ENCODE data around the gene VGF. TPM values are rescaled to one million over a fixed set of nuclear protein-coding genes. Genes with fewer than 3 reads are reported as not detected.
A peak's percentile ranks its signal among the peaks of the same experiment; 100 is the strongest.
"Not testable (repeated sequence)": the region's sequence is repeated elsewhere in the genome, so short reads cannot be mapped to it uniquely, and the experiment has no call there.

VGF gene
- total RNA-seq, 1 donor from 2014 or later, result 20.9 TPM

- DNase-seq (ENCODE audit: low read depth), result no peak
- TF ChIP-seq, protein P1, sequence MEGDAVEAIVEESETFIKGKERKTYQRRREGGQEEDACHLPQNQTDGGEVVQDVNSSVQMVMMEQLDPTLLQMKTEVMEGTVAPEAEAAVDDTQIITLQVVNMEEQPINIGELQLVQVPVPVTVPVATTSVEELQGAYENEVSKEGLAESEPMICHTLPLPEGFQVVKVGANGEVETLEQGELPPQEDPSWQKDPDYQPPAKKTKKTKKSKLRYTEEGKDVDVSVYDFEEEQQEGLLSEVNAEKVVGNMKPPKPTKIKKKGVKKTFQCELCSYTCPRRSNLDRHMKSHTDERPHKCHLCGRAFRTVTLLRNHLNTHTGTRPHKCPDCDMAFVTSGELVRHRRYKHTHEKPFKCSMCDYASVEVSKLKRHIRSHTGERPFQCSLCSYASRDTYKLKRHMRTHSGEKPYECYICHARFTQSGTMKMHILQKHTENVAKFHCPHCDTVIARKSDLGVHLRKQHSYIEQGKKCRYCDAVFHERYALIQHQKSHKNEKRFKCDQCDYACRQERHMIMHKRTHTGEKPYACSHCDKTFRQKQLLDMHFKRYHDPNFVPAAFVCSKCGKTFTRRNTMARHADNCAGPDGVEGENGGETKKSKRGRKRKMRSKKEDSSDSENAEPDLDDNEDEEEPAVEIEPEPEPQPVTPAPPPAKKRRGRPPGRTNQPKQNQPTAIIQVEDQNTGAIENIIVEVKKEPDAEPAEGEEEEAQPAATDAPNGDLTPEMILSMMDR (conservative IDR thresholded peaks at IDR 0.05; ENCODE audit: low read depth, low read length), result no peak
Measured at GRCh38 chr7:101206665-101207042, 41.3 kb upstream of the VGF start.

GRCh38 chr7:101205901-101206664 lies 40.7 kb upstream of the VGF start:
- TF ChIP-seq, protein P1 (conservative IDR thresholded peaks at IDR 0.05; ENCODE audit: low read depth, low read length), result no peak
- no peak for DNase-seq (ENCODE audit: low read depth)
- H3K4me3 ChIP-seq (ENCODE audit: low read depth, low read length), result no peak overlapping the region

More at GRCh38 chr7:101206665-101207042, 41.3 kb upstream of the VGF start:
- no peak overlapping the region for H3K4me3 ChIP-seq (ENCODE audit: low read depth, low read length)

- DNase-seq (ENCODE audit: low read depth), result not testable (repeated sequence)
Measured at GRCh38 chr7:101203740-101204738, 38.7 kb upstream of the VGF start.

DNA sequence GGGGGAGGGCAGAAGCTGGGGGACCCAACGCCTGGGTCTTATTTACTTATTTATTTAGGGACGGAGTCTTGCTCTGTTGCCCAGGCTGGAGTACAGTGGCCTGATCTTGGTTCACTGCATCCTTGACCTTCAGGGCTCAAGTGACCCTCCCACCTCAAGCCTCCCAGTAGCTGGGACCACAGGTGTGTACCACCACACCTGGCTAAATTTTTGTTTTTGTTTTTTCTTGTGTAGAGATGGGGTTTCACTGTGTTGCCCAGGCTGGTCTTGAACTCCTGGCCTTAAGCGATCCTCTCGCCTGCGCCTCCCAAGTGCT lies 37.2 kb upstream of the VGF start:
- DNase-seq (ENCODE audit: low read depth), result no peak
- H3K4me3 ChIP-seq (ENCODE audit: low read depth, low read length), result no peak overlapping the region
- TF ChIP-seq, protein P1 (conservative IDR thresholded peaks at IDR 0.05; ENCODE audit: low read depth, low read length), result no peak

More at GRCh38 chr7:101203740-101204738, 38.7 kb upstream of the VGF start:
- H3K4me3 ChIP-seq (ENCODE audit: low read depth, low read length), result not testable (repeated sequence)

- H3K4me3 ChIP-seq (ENCODE audit: low read depth, low read length), result peak overlapping the region; percentile 14
- no peak for DNase-seq (ENCODE audit: low read depth)
- TF ChIP-seq, protein P1 (conservative IDR thresholded peaks at IDR 0.05; ENCODE audit: low read depth, low read length), result no peak
Measured at GRCh38 chr7:101201695-101202602, 36.6 kb upstream of the VGF start.

GRCh38 chr7:101200862-101201599 lies 35.7 kb upstream of the VGF start, which contains the start of gene MOGAT3:
Gene MOGAT3 (minus strand): TSS chr7:101201036. CDS start chr7:101200854, 182 bp downstream.
- peak within 1 kb of the TSS; percentile 14 for H3K4me3 ChIP-seq (ENCODE audit: low read depth, low read length)
- no peak for DNase-seq (ENCODE audit: low read depth)
- TF ChIP-seq, protein P1 (conservative IDR thresholded peaks at IDR 0.05; ENCODE audit: low read depth, low read length), result no peak

Data from epithelial cell of proximal tubule (primary cell).